HG02973 (cell line): ENCODE data around the gene CHCHD6.

ENCODE experiments used
- ATAC-seq: cut with Tn5 transposase; IDR thresholded peaks from one replicate; pipeline ENCODE4 v1.9.1; 2021; ENCODE audit warnings: moderate library complexity; ENCODE audit not compliant: unreplicated experiment

CHCHD6 gene

GRCh38 chr3:126668450-126669401 lies 35.3 kb upstream of the CHCHD6 start:
- ATAC-seq: no peak

- no peak for ATAC-seq
Observed at GRCh38 chr3:126671521-126671920, 32.5 kb upstream of the CHCHD6 start.

- ATAC-seq: no peak
Observed at GRCh38 chr3:126672340-126672739, 31.7 kb upstream of the CHCHD6 start.

GRCh38 chr3:126672741-126673140 lies 31.3 kb upstream of the CHCHD6 start:
- no peak for ATAC-seq

GRCh38 chr3:126676919-126677705 lies 26.9 kb upstream of the CHCHD6 start:
- ATAC-seq: no peak

GRCh38 chr3:126677862-126678503 lies 26.1 kb upstream of the CHCHD6 start:
- no peak for ATAC-seq

- ATAC-seq: no peak
Observed at GRCh38 chr3:126678693-126679317, 25.2 kb upstream of the CHCHD6 start.

GRCh38 chr3:126679318-126679751 lies 24.7 kb upstream of the CHCHD6 start:
- no peak for ATAC-seq

GRCh38 chr3:126679831-126680666 lies 24.0 kb upstream of the CHCHD6 start:
- no peak for ATAC-seq

- no peak for ATAC-seq
Observed at GRCh38 chr3:126680667-126681055, 23.4 kb upstream of the CHCHD6 start.

GRCh38 chr3:126682009-126682408 lies 22.0 kb upstream of the CHCHD6 start:
- no peak for ATAC-seq

GRCh38 chr3:126683069-126683468 lies 21.0 kb upstream of the CHCHD6 start:
- ATAC-seq: no peak

GRCh38 chr3:126684218-126684751 lies 19.8 kb upstream of the CHCHD6 start:
- no peak for ATAC-seq

- ATAC-seq: no peak
Observed at GRCh38 chr3:126685021-126685420, 19.0 kb upstream of the CHCHD6 start.

- no peak for ATAC-seq
Observed at GRCh38 chr3:126685493-126685892, 18.5 kb upstream of the CHCHD6 start.

GRCh38 chr3:126691765-126692164 lies 12.3 kb upstream of the CHCHD6 start:
- ATAC-seq: no peak

GRCh38 chr3:126692858-126693257 lies 11.2 kb upstream of the CHCHD6 start:
- ATAC-seq: no peak

GRCh38 chr3:126693921-126694320 lies 10.1 kb upstream of the CHCHD6 start:
- ATAC-seq: no peak

- no peak for ATAC-seq
Observed at GRCh38 chr3:126696701-126697267, 7.3 kb upstream of the CHCHD6 start.
